HepG2 (cell line): ENCODE measurements around the gene CMIP. TPM values are rescaled to one million over a fixed set of nuclear protein-coding genes. Genes with fewer than 3 reads are reported as not detected.

Source experiments
- AHR ChIP-seq: IDR thresholded peaks from 2 replicates; pipeline ENCODE4 v1.6.1; 2018; ENCODE audit warnings: missing genetic modification reagents, missing compliant biosample characterization
- ASH2L ChIP-seq: fragments of 300-600, 200-600 bp; sonication (generic); IDR thresholded peaks from 2 replicates; pipeline ENCODE4 v1.7.0; 2017; ENCODE audit warnings: low read depth, mild to moderate bottlenecking, moderate library complexity, mixed read lengths, low read length; ENCODE audit not compliant: insufficient read length
- ATF3 ChIP-seq: sonication (generic); formaldehyde crosslinking; IDR thresholded peaks from 2 replicates; pipeline ENCODE4 v1.4.0; 2020; ENCODE audit warnings: missing genetic modification reagents
- CREBL2 ChIP-seq: sonication (generic); formaldehyde crosslinking; IDR thresholded peaks from 2 replicates; pipeline ENCODE4 v1.8.1; 2023; ENCODE audit warnings: missing genetic modification reagents, mild to moderate bottlenecking, borderline replicate concordance
- ERF ChIP-seq: IDR thresholded peaks from 2 replicates; pipeline ENCODE4 v1.6.1; 2018; ENCODE audit warnings: missing biosample characterization, missing genetic modification reagents
- HNF4A ChIP-seq: sonication (generic); formaldehyde crosslinking; IDR thresholded peaks from 2 replicates; pipeline ENCODE4 v1.4.0; 2020; ENCODE audit warnings: missing genetic modification reagents
- HNRNPLL ChIP-seq: fragments of 200-400 bp; formaldehyde crosslinking; IDR thresholded peaks from 2 replicates; pipeline ENCODE4 v1.6.1; 2017; ENCODE audit warnings: mild to moderate bottlenecking, low read depth, low read length; ENCODE audit not compliant: poor library complexity, severe bottlenecking
- JDP2 ChIP-seq: sonication (generic); formaldehyde crosslinking; IDR thresholded peaks from 2 replicates; pipeline ENCODE4 v1.8.1; 2022; ENCODE audit warnings: missing genetic modification reagents, borderline replicate concordance
- MED8 ChIP-seq: sonication (generic); formaldehyde crosslinking; IDR thresholded peaks from 2 replicates; pipeline ENCODE4 v1.8.1; 2023; ENCODE audit warnings: mild to moderate bottlenecking, missing genetic modification reagents; ENCODE audit not compliant: insufficient replicate concordance
- MIXL1 ChIP-seq: IDR thresholded peaks from 2 replicates; pipeline ENCODE4 v1.6.1; 2016
- MXD4 ChIP-seq: IDR thresholded peaks from 2 replicates; pipeline ENCODE4 v1.6.1; 2016; ENCODE audit warnings: mild to moderate bottlenecking, missing biosample characterization, missing genetic modification reagents
- MYC ChIP-seq: sonication (generic); formaldehyde crosslinking; IDR thresholded peaks from 2 replicates; pipeline ENCODE4 v1.9.0; 2021; ENCODE audit warnings: missing genetic modification reagents, borderline replicate concordance
- NFYC ChIP-seq: IDR thresholded peaks from 2 replicates; pipeline ENCODE4 v1.6.1; 2016; ENCODE audit warnings: missing genetic modification reagents, missing compliant biosample characterization
- NR3C1 ChIP-seq: sonication (generic); formaldehyde crosslinking; IDR thresholded peaks from 2 replicates; pipeline ENCODE4 v1.4.0; 2020; ENCODE audit warnings: missing genetic modification reagents
- RBM22 ChIP-seq: fragments of 200-400 bp; formaldehyde crosslinking; optimal IDR thresholded peaks from 2 replicates; pipeline ENCODE3; 2017; ENCODE audit warnings: mild to moderate bottlenecking, low read length, moderate library complexity
- RFXAP ChIP-seq: sonication (generic); formaldehyde crosslinking; IDR thresholded peaks from 2 replicates; pipeline ENCODE4 v1.4.0; 2020; ENCODE audit warnings: missing genetic modification reagents, borderline replicate concordance
- SNRNP70 ChIP-seq: fragments of 200-400 bp; formaldehyde crosslinking; IDR thresholded peaks from 2 replicates; pipeline ENCODE4 v1.6.1; 2017; ENCODE audit warnings: mild to moderate bottlenecking, low read depth, low read length, moderate library complexity
- SOX6 ChIP-seq, 2 experiments: fragments of 450-650 bp in 1 of 2; sonication (generic) in 1 of 2; formaldehyde crosslinking in 1 of 2; IDR thresholded peaks; 2 replicates each; pipeline versions ENCODE4 v1.4.0 to v1.6.1; 2017 to 2020; ENCODE audit warnings: antibody characterized with exemption in 1 of 2, mild to moderate bottlenecking in 1 of 2, missing genetic modification reagents in 1 of 2
- STAG1 ChIP-seq: sonication (generic); formaldehyde crosslinking; IDR thresholded peaks from 2 replicates; pipeline ENCODE4 v1.4.0; 2020; ENCODE audit warnings: missing genetic modification reagents
- TARDBP ChIP-seq: sonication (generic); formaldehyde crosslinking; IDR thresholded peaks from 2 replicates; pipeline ENCODE4 v1.8.0; 2022; ENCODE audit warnings: mild to moderate bottlenecking, missing genetic modification reagents
- ZBTB1 ChIP-seq: sonication (generic); formaldehyde crosslinking; IDR thresholded peaks from 2 replicates; pipeline ENCODE4 v1.4.0; 2020; ENCODE audit warnings: missing genetic modification reagents, borderline replicate concordance
- ZBTB34 ChIP-seq: sonication (generic); formaldehyde crosslinking; IDR thresholded peaks from 2 replicates; pipeline ENCODE4 v1.8.0; 2022; ENCODE audit warnings: mild to moderate bottlenecking, missing genetic modification reagents
- ZFP37 ChIP-seq: sonication (generic); formaldehyde crosslinking; IDR thresholded peaks from 2 replicates; pipeline ENCODE4 v1.4.0; 2020; ENCODE audit warnings: missing genetic modification reagents, borderline replicate concordance
- ZKSCAN5 ChIP-seq: sonication (generic); formaldehyde crosslinking; IDR thresholded peaks from 2 replicates; pipeline ENCODE4 v1.5.1; 2020; ENCODE audit warnings: mild to moderate bottlenecking, missing genetic modification reagents
- ZNF432 ChIP-seq: sonication (generic); formaldehyde crosslinking; IDR thresholded peaks from 2 replicates; pipeline ENCODE4 v1.5.0; 2020; ENCODE audit warnings: missing genetic modification reagents, mild to moderate bottlenecking, borderline replicate concordance
- ZNF800 ChIP-seq: sonication (generic); formaldehyde crosslinking; IDR thresholded peaks from 2 replicates; pipeline ENCODE4 v1.4.0; 2020; ENCODE audit warnings: missing genetic modification reagents
- ZSCAN20 ChIP-seq: sonication (generic); formaldehyde crosslinking; IDR thresholded peaks from 2 replicates; pipeline ENCODE4 v1.4.0; 2020; ENCODE audit warnings: missing genetic modification reagents, mild to moderate bottlenecking, borderline replicate concordance
- polyA plus RNA-seq, 8 experiments: library from polyadenylated mRNA; depleted of rRNA in 3 of 8; stranded (reverse) in 7 of 8; unstranded in 1 of 8; fragments of >200 nt; fragmentation: Illumina TruSeq in 4 of 8; extraction: Trizol in 4 of 8; gene quantifications; 2 replicates each; pipeline versions ENCODE4 v1.2.1 to v1.2.3, GENCODE V29; 2011 to 2016; ENCODE audit warnings: low read depth in 4 of 8, missing spikeins in 1 of 8, mixed read lengths in 1 of 8; ENCODE audit not compliant: insufficient read depth in 1 of 8
- total RNA-seq, 5 experiments: library from RNA; depleted of rRNA; stranded (reverse); fragments of >200 nt; fragmentation: Illumina TruSeq; extraction: Trizol; gene quantifications; 2 replicates each; pipeline ENCODE4 v1.2.3, GENCODE V29; 2016; ENCODE audit warnings: low read depth in 1 of 5

The CMIP gene
- total and polyA plus RNA-seq, 2 of the 13 experiments (the other 11 are each of a cell fraction or from before 2014, with no cell fraction given) = 10.9 to 18.1 TPM

GRCh38 chr16:81431554-81432353 lies 12.9 kb upstream of the CMIP start (continued):
- TF ChIP-seq ZBTB1 (CRISPR knock-in tag) = no peak
- TF ChIP-seq TARDBP = 0 out of 2 replicates have a peak, but pooled peaks have one; percentile 42
- peak; percentile 65; the same call in 1 of the 2 replicates for TF ChIP-seq ZNF800
- TF ChIP-seq SNRNP70 = no peak
- 0 out of 2 replicates have a peak, but pooled peaks have one; percentile 20 for TF ChIP-seq ZFP37 (CRISPR knock-in tag)
- no peak for TF ChIP-seq STAG1
- 0 out of 2 replicates have a peak, but pooled peaks have one; percentile 17 for TF ChIP-seq MIXL1
- no peak for TF ChIP-seq NFYC (CRISPR knock-in tag)
- no peak for TF ChIP-seq ZKSCAN5
- TF ChIP-seq NR3C1 (CRISPR knock-in tag) = no peak
- no peak; the same call in 1 of the 2 replicates for TF ChIP-seq MYC (CRISPR knock-in tag)
- 0 out of 2 replicates have a peak, but pooled peaks have one; percentile 52 for TF ChIP-seq ZBTB34 (CRISPR knock-in tag)
- TF ChIP-seq SOX6 (IDR thresholded peaks at IDR 0.05) = no peak
- TF ChIP-seq SOX6 (CRISPR knock-in tag; IDR thresholded peaks at IDR 0.05) = peak; percentile 92
- no peak for TF ChIP-seq RBM22
- 0 out of 2 replicates have a peak, but pooled peaks have one; percentile 32 for TF ChIP-seq ZSCAN20 (CRISPR knock-in tag)
- TF ChIP-seq ATF3 (CRISPR knock-in tag) = 0 out of 2 replicates have a peak, but pooled peaks have one; percentile 5
- TF ChIP-seq HNRNPLL = peak; percentile 64
- TF ChIP-seq MXD4 (CRISPR knock-in tag) = peak; percentile 58; the same call in 1 of the 2 replicates
- no peak for TF ChIP-seq CREBL2 (CRISPR knock-in tag)
- TF ChIP-seq ASH2L = peak; percentile 89
- peak; percentile 28 for TF ChIP-seq MED8
- no peak for TF ChIP-seq AHR
- TF ChIP-seq ERF (CRISPR knock-in tag) = peak; percentile 46; the same call in 1 of the 2 replicates
- peak; percentile 70 for TF ChIP-seq HNF4A (CRISPR knock-in tag)
- no peak for TF ChIP-seq ZNF432
- TF ChIP-seq JDP2 (CRISPR knock-in tag) = no peak
- TF ChIP-seq RFXAP (CRISPR knock-in tag) = no peak
